Hepatocyte (in vitro differentiated cells): ENCODE measurements around the gene GSAP. TPM values are rescaled to one million over a fixed set of nuclear protein-coding genes. Genes with fewer than 3 reads are reported as not detected.

Source experiments
- DNase-seq: peaks from one replicate; pipeline ENCODE4 v3.0.0-alpha.2; 2016; ENCODE audit warnings: low spot score
- H2AFZ ChIP-seq: fragments of 200-600 bp; sonication (generic); 2 replicates; pipeline ENCODE4 v1.6.0; 2016; ENCODE audit warnings: antibody characterized with exemption, mild to moderate bottlenecking
- H3K27ac ChIP-seq: fragments of 200-600 bp; sonication (generic); 2 replicates; pipeline ENCODE4 v1.5.1; 2016; ENCODE audit warnings: mild to moderate bottlenecking
- H3K27me3 ChIP-seq: fragments of 200-600 bp; sonication (generic); 2 replicates; pipeline ENCODE4 v1.6.1; 2016
- H3K36me3 ChIP-seq: fragments of 200-600 bp; sonication (generic); replicated peaks from 2 replicates; pipeline ENCODE4 v1.5.1; 2016; ENCODE audit warnings: low read depth; ENCODE audit not compliant: insufficient read depth
- H3K4me1 ChIP-seq: fragments of 200-600 bp; sonication (generic); 2 replicates; pipeline ENCODE4 v1.5.1; 2016; ENCODE audit warnings: mild to moderate bottlenecking, moderate library complexity; ENCODE audit not compliant: insufficient read depth
- H3K4me2 ChIP-seq: fragments of 200-600 bp; sonication (generic); 2 replicates; pipeline ENCODE4 v1.6.0; 2016
- H3K4me3 ChIP-seq: fragments of 200-600 bp; sonication (generic); 2 replicates; pipeline ENCODE4 v1.5.1; 2016; ENCODE audit warnings: mild to moderate bottlenecking
- H3K79me2 ChIP-seq: fragments of 200-600 bp; sonication (generic); 2 replicates; pipeline ENCODE4 v1.6.0; 2017; ENCODE audit warnings: mild to moderate bottlenecking
- H3K9me2 ChIP-seq: fragments of 200-600 bp; sonication (generic); replicated peaks from 2 replicates; pipeline ENCODE4 v1.6.0; 2017; ENCODE audit warnings: mild to moderate bottlenecking; ENCODE audit not compliant: insufficient read depth
- H3K9me3 ChIP-seq: fragments of 200-600 bp; sonication (generic); 2 replicates; pipeline ENCODE4 v1.5.1; 2016; ENCODE audit warnings: low read depth, mild to moderate bottlenecking
- H4K20me1 ChIP-seq: fragments of 200-600 bp; sonication (generic); 2 replicates; pipeline ENCODE4 v1.6.0; 2016; ENCODE audit warnings: mild to moderate bottlenecking; ENCODE audit not compliant: insufficient read depth, poor library complexity, severe bottlenecking
- CTCF ChIP-seq: fragments of 200-600 bp; sonication (generic); IDR thresholded peaks from 2 replicates; pipeline ENCODE4 v1.5.1; 2016; ENCODE audit warnings: antibody characterized with exemption, mild to moderate bottlenecking; ENCODE audit not compliant: poor library complexity
- EZH2 ChIP-seq: fragments of 200-600 bp; sonication (generic); IDR thresholded peaks from 2 replicates; pipeline ENCODE4 v1.6.1; 2016; ENCODE audit warnings: antibody characterized with exemption, mild to moderate bottlenecking, borderline replicate concordance
- EZH2phosphoT487 ChIP-seq: fragments of 200-600 bp; sonication (generic); IDR thresholded peaks from one replicate; pipeline ENCODE4 v1.6.1; 2018; ENCODE audit warnings: antibody characterized with exemption, mild to moderate bottlenecking, low read depth, moderate library complexity; ENCODE audit not compliant: unreplicated experiment, severe bottlenecking
- WGBS: methylation state at CpG from one replicate; pipeline ENCODE4 v1.1.6; 2016; ENCODE audit warnings: low lambda C conversion rate; ENCODE audit errors: missing lambda C conversion rate; 5-methylcytosine and 5-hydroxymethylcytosine counted together
- polyA plus RNA-seq: library from polyadenylated mRNA; unstranded; fragments of >200 nt; fragmentation: Nextera tagmentation; extraction: Ambion mirVana; gene quantifications from 2 replicates; pipeline ENCODE4 v1.2.1, GENCODE V29; 2016
- total RNA-seq: library from RNA; depleted of rRNA; stranded (reverse); fragments of >200 nt; gene quantifications from 2 replicates; pipeline ENCODE4 v1.2.3, GENCODE V29; 2014

The GSAP gene
- total and polyA plus RNA-seq, 2 experiments from 2014 or later: 9.9 to 11.1 TPM

DNA sequence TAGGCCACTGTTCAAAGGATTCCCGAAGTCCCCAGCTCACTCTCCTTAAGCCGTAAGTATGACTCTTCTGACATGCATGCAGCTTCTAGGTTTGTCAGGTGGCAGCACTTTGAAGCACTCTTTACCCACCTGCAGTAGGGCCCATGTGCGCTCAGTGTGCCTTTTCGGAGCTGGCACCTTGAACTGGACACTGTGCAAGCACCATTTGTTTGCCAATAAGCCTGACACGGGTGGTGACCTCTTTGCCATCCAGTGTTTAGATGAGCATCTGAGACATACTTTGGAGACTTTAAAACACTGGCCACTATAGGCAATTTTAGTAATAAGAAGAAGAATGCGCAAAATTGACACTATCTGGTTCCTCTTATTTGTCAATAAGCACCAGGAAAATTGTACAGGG is 45.7 kb upstream of the GSAP start:
- no peak for DNase-seq
- WGBS: 94% methylated on average over 6 of the region's 6 CpGs
- Histone ChIP-seq H3K27me3 (no peaks in the 10 kb centered on the region), H4K20me1 (no peaks in the 10 kb centered on the region), H3K79me2 (no peaks in the 10 kb centered on the region), H3K4me2 (no peak overlapping the region), H2AFZ (no peak overlapping the region), H3K36me3 (no peaks in the 10 kb centered on the region), H3K4me3 (no peak overlapping the region), H3K27ac (no peak overlapping the region), H3K4me1 (no peaks in the 10 kb centered on the region), H3K9me3 (no peaks in the 10 kb centered on the region), H3K9me2 (no peaks in the 10 kb centered on the region)
- TF ChIP-seq EZH2phosphoT487: no peak
- no peak for TF ChIP-seq CTCF
- no peak for TF ChIP-seq EZH2

DNA sequence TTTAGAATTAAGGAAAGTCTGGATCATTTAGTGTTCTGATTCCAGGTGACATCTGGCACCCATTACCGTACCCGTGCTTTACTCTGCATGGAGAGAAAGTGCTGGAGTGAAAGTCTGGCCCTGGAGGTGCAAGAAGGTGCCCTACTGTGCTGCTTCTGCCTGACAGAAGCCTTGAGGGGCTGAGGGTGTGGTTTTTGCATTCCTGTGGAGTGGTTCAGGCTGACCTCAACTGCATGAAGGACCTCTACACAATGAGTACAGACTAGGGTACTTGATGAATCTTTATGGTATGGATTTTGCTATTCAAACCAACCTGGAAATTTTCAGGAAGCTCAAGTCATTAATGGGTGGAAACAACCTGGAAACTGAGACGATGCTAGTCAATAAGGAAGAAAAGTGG is 45.1 kb upstream of the GSAP start:
- H3K27ac ChIP-seq: no peak overlapping the region
- no peak overlapping the region for H2AFZ ChIP-seq
- H3K4me2 ChIP-seq: no peak overlapping the region
- WGBS: 85% methylated on average over 3 of the region's 3 CpGs
- H3K4me3 ChIP-seq: no peak overlapping the region
- DNase-seq: no peak
- H3K27me3 ChIP-seq: no peaks in the 10 kb centered on the region
- no peaks in the 10 kb centered on the region for H3K9me3 ChIP-seq
- no peaks in the 10 kb centered on the region for H3K9me2 ChIP-seq
- no peaks in the 10 kb centered on the region for H3K4me1 ChIP-seq
- H3K79me2 ChIP-seq: no peaks in the 10 kb centered on the region
- no peak for TF ChIP-seq EZH2phosphoT487
- TF ChIP-seq CTCF: no peak
- TF ChIP-seq EZH2: no peak
- no peaks in the 10 kb centered on the region for H4K20me1 ChIP-seq
- H3K36me3 ChIP-seq: no peaks in the 10 kb centered on the region

DNA sequence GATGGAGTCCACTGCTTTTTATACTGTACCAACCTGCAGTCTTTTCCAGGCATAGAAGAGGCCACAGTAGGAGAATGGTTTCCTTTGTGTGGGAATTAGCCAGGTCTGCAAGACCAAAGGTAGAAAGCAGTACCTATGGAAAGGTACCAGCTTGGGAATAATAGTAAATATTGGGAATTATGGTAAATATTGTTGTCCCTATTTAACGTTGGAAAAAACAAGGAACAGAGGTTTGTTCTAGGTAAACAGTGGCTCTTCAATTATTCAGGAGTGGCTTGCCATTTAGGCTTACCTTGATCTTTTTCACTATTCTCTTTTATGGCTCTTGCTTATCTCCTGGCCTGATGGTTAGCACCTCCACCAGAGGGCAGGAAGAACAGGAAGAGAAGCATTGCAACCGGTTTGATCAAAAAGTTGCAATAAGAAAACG is 43.9 kb upstream of the GSAP start:
- H3K27ac ChIP-seq: no peak overlapping the region
- H3K27me3 ChIP-seq: no peaks in the 10 kb centered on the region
- no peaks in the 10 kb centered on the region for H3K9me3 ChIP-seq
- no peaks in the 10 kb centered on the region for H3K36me3 ChIP-seq
- no peak for DNase-seq
- no peak overlapping the region for H2AFZ ChIP-seq
- no peaks in the 10 kb centered on the region for H3K9me2 ChIP-seq
- TF ChIP-seq CTCF: peak; percentile 40
- no peak for TF ChIP-seq EZH2
- no peaks in the 10 kb centered on the region for H3K4me1 ChIP-seq
- 29% methylated on average over 3 of the region's 3 CpGs for WGBS
- H3K4me2 ChIP-seq: no peak overlapping the region
- no peak overlapping the region for H3K4me3 ChIP-seq
- no peaks in the 10 kb centered on the region for H3K79me2 ChIP-seq
- no peaks in the 10 kb centered on the region for H4K20me1 ChIP-seq

DNA sequence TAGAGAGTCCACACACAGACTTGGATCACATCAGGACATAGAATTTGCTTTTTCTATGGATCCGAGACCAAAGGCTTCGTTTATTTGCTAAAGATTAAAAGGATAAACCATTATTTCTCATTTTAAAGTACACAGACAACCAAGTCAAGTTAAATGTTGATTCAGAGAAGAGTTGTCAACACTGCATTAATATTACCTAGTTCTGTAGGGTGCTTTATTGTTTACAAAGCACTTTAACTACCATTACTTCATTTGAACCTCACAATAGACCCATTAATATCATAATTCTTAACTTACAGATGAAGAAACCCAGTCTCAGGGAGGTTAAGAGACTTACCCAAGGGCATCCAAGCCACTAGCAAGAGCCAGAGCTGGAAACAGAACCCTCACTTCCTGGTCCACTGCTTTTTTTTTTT is 43.2 kb upstream of the GSAP start:
- Histone ChIP-seq H3K9me3 (no peaks in the 10 kb centered on the region), H2AFZ (no peak overlapping the region), H3K36me3 (no peaks in the 10 kb centered on the region), H3K9me2 (no peaks in the 10 kb centered on the region), H3K4me2 (no peak overlapping the region), H3K4me3 (no peak overlapping the region), H4K20me1 (no peaks in the 10 kb centered on the region), H3K4me1 (no peaks in the 10 kb centered on the region), H3K27me3 (no peaks in the 10 kb centered on the region), H3K79me2 (no peaks in the 10 kb centered on the region), H3K27ac (no peak overlapping the region)
- TF ChIP-seq CTCF (no peak), EZH2 (no peak), EZH2phosphoT487 (no peak)
- 62% methylated on average over 2 of the region's 2 CpGs for WGBS
- no peak for DNase-seq
